Measurements from ENCODE around the gene CCDC152.

Gene CCDC152

DNA sequence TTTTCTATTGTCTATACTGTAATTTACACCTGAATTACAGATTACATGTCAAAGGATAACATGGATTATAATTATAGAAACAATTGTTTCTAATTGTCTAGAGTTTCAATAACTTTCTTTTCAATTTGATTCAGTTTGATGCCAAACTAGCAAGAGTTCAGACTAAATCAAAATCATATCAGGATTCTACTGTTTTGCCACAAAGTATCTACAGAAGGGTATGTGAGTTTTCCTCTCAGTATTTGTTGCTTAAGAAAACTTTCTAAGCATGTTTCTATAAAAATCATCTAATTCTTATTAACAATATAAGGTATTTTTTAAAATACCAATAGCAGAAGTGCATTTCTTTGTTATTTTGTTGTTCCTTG lies 42.6 kb downstream of the CCDC152 start:
- no peak overlapping the region for H3K27ac ChIP-seq (ENCODE audit: low read depth, low read length)
- no peaks in the 10 kb centered on the region for H3K79me1 ChIP-seq (ENCODE audit: low read length)
- H3K27me3 ChIP-seq (ENCODE audit: insufficient read depth, low read length, poor library complexity) = no peaks in the 10 kb centered on the region
- H3K9ac ChIP-seq (ENCODE audit: low read length) = no peak overlapping the region
- H4K5ac ChIP-seq (ENCODE audit: low read length) = no peak overlapping the region
- no peak overlapping the region for H3K4ac ChIP-seq (ENCODE audit: low read depth, low read length)
- H3K4me3 ChIP-seq (ENCODE audit: low read length) = no peak overlapping the region
- H2BK120ac ChIP-seq (ENCODE audit: low read depth, low read length) = no peak overlapping the region
- no peak overlapping the region for H3K56ac ChIP-seq (ENCODE audit: low read length)
- no peaks in the 10 kb centered on the region for H3K4me1 ChIP-seq (ENCODE audit: control insufficient read depth, low read depth, low read length)
- H3K79me2 ChIP-seq (ENCODE audit: control insufficient read depth, insufficient read depth, low read length) = no peaks in the 10 kb centered on the region
- no peak overlapping the region for H2AK5ac ChIP-seq (ENCODE audit: low read length)
- H3K23ac ChIP-seq (ENCODE audit: low read length) = no peak overlapping the region
- no peak overlapping the region for H2BK15ac ChIP-seq (replicated peaks; ENCODE audit: low read depth)
- no peak overlapping the region for H4K8ac ChIP-seq (ENCODE audit: low read depth, low read length)
- no peaks in the 10 kb centered on the region for H3K36me3 ChIP-seq (ENCODE audit: control insufficient read depth, insufficient read depth, low read length)
- no peak overlapping the region for H3K18ac ChIP-seq (ENCODE audit: low read length)
- H3K4me2 ChIP-seq (ENCODE audit: low read length) = no peak overlapping the region
- H2BK5ac ChIP-seq (ENCODE audit: low read length) = no peak overlapping the region
- DNase-seq = no peak

DNA sequence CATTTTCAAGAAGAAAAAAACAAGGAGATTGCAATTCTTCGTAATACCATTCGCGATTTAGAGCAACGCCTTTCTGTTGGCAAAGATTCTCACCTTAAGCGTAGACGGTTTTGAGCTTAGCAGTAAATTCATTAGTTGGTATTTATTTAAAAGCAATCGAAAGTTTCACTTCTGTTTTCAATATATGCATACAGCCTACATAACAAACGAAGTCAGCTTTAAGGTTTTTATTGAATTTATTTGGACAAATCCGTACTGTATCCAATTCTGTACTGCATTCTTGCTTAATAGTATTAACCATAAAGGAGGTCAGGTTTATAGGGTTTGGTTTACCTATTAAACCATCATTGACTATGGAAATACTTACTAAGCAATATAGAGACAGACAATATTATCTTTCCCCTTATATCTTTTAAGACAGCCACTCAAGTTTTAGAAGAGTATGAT lies 43.1 kb downstream of the CCDC152 start:
- H3K79me1 ChIP-seq (ENCODE audit: low read length) = no peaks in the 10 kb centered on the region
- no peak overlapping the region for H4K5ac ChIP-seq (ENCODE audit: low read length)
- H3K56ac ChIP-seq (ENCODE audit: low read length) = no peak overlapping the region
- no peak overlapping the region for H3K4me3 ChIP-seq (ENCODE audit: low read length)
- DNase-seq = no peak
- H3K18ac ChIP-seq (ENCODE audit: low read length) = no peak overlapping the region
- H3K4ac ChIP-seq (ENCODE audit: low read depth, low read length) = no peak overlapping the region
- H2AK5ac ChIP-seq (ENCODE audit: low read length) = no peak overlapping the region
- no peak overlapping the region for H3K9ac ChIP-seq (ENCODE audit: low read length)
- no peaks in the 10 kb centered on the region for H3K36me3 ChIP-seq (ENCODE audit: control insufficient read depth, insufficient read depth, low read length)
- H3K79me2 ChIP-seq (ENCODE audit: control insufficient read depth, insufficient read depth, low read length) = no peaks in the 10 kb centered on the region
- H3K23ac ChIP-seq (ENCODE audit: low read length) = no peak overlapping the region
- no peak overlapping the region for H4K8ac ChIP-seq (ENCODE audit: low read depth, low read length)
- H3K27me3 ChIP-seq (ENCODE audit: insufficient read depth, low read length, poor library complexity) = no peaks in the 10 kb centered on the region
- no peak overlapping the region for H3K4me2 ChIP-seq (ENCODE audit: low read length)
- no peak overlapping the region for H2BK15ac ChIP-seq (replicated peaks; ENCODE audit: low read depth)
- no peak overlapping the region for H2BK120ac ChIP-seq (ENCODE audit: low read depth, low read length)
- WGBS (ENCODE audit: extremely low coverage, insufficient coverage, low lambda C conversion rate) = no CpG with 5 or more reads among the region's 9 CpGs
- H3K4me1 ChIP-seq (ENCODE audit: control insufficient read depth, low read depth, low read length) = no peaks in the 10 kb centered on the region
- no peak overlapping the region for H2BK5ac ChIP-seq (ENCODE audit: low read length)
- no peak overlapping the region for H3K27ac ChIP-seq (ENCODE audit: low read depth, low read length)

DNA sequence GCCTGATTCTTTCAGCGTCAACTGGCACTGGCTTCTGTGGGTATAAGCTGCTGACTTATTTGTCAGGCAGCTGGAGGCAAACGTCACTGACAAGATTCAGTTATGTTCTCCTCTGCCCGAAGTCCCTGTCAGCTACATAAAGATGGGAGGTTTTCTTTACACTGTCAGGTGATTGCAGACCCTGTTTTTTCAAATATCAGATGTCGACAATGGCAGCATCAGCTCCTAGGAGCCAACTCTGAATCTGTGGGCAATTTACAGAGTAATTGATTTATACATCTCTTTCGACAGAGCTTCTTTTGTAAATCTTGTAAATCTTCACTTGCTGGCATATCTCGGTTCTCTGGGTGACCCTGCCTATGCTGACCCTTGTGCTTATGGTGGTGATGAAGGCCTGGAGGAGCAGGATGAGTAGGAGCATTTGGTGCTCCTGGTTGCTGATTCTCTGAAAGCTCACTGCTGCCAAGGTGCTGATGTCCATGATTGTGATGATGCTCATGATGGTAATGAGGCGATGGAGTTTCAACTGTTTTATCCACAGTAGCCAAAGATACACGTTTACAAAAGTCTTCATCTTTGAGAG lies 44.2 kb downstream of the CCDC152 start:
- no peak for DNase-seq
- no peak overlapping the region for H3K4me2 ChIP-seq (ENCODE audit: low read length)
- no peak overlapping the region for H3K4ac ChIP-seq (ENCODE audit: low read depth, low read length)
- no peak overlapping the region for H3K9ac ChIP-seq (ENCODE audit: low read length)
- H3K56ac ChIP-seq (ENCODE audit: low read length) = no peak overlapping the region
- no peak overlapping the region for H2BK15ac ChIP-seq (replicated peaks; ENCODE audit: low read depth)
- no peak overlapping the region for H2AK5ac ChIP-seq (ENCODE audit: low read length)
- H3K4me1 ChIP-seq (ENCODE audit: control insufficient read depth, low read depth, low read length) = no peaks in the 10 kb centered on the region
- H4K8ac ChIP-seq (ENCODE audit: low read depth, low read length) = no peak overlapping the region
- no peak overlapping the region for H4K5ac ChIP-seq (ENCODE audit: low read length)
- no peak overlapping the region for H2BK120ac ChIP-seq (ENCODE audit: low read depth, low read length)
- H3K23ac ChIP-seq (ENCODE audit: low read length) = no peak overlapping the region
- H3K36me3 ChIP-seq (ENCODE audit: control insufficient read depth, insufficient read depth, low read length) = no peaks in the 10 kb centered on the region
- H3K27ac ChIP-seq (ENCODE audit: low read depth, low read length) = no peak overlapping the region
- H3K79me2 ChIP-seq (ENCODE audit: control insufficient read depth, insufficient read depth, low read length) = no peaks in the 10 kb centered on the region
- H3K18ac ChIP-seq (ENCODE audit: low read length) = no peak overlapping the region
- H2BK5ac ChIP-seq (ENCODE audit: low read length) = no peak overlapping the region
- WGBS (ENCODE audit: extremely low coverage, insufficient coverage, low lambda C conversion rate) = no CpG with 5 or more reads among the region's 8 CpGs
- H3K27me3 ChIP-seq (ENCODE audit: insufficient read depth, low read length, poor library complexity) = no peaks in the 10 kb centered on the region
- H3K79me1 ChIP-seq (ENCODE audit: low read length) = no peaks in the 10 kb centered on the region
- H3K4me3 ChIP-seq (ENCODE audit: low read length) = no peak overlapping the region

DNA sequence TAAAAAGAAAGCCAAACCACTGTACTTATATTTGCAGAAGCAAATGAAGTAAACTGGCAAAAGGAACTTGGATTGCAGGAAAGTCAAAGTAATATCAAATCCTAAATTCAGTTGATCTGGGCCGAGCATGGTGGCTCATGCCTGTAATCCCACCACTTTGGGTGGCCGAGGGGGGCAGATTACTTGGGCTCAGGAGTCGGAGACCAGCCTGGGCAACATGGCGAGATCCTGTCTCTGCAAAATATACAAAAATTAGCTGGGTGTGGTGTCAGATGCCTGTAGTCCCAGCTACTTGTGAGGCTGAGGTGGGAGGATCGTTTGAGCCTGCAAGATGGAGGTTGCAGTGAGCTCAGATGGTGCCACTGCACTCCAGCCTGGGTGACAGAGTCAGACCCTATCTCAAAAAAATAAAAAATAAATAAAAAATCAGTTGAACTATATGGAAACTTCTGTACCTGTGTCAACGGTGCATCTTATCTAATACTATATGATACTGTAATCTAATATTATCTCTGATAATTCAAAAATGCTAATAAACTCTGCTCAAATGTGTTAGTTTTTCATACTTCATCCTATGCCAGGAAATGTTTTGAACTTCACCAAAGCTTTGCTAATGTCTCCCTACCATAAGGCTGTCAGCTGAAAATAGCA lies 45.0 kb downstream of the CCDC152 start:
- Histone ChIP-seq H2AK5ac (ENCODE audit: low read length) (no peak overlapping the region), H3K18ac (ENCODE audit: low read length) (no peak overlapping the region), H3K79me1 (ENCODE audit: low read length) (no peaks in the 10 kb centered on the region), H4K8ac (ENCODE audit: low read depth, low read length) (no peak overlapping the region), H3K27me3 (ENCODE audit: insufficient read depth, low read length, poor library complexity) (no peaks in the 10 kb centered on the region), H3K27ac (ENCODE audit: low read depth, low read length) (no peak overlapping the region), H3K9ac (ENCODE audit: low read length) (no peak overlapping the region), H2BK120ac (ENCODE audit: low read depth, low read length) (no peak overlapping the region), H2BK5ac (ENCODE audit: low read length) (no peak overlapping the region), H3K4ac (ENCODE audit: low read depth, low read length) (no peak overlapping the region), H2BK15ac (replicated peaks; ENCODE audit: low read depth) (no peak overlapping the region), H3K36me3 (ENCODE audit: control insufficient read depth, insufficient read depth, low read length) (no peaks in the 10 kb centered on the region), H4K5ac (ENCODE audit: low read length) (no peak overlapping the region), H3K4me1 (ENCODE audit: control insufficient read depth, low read depth, low read length) (no peaks in the 10 kb centered on the region), H3K23ac (ENCODE audit: low read length) (no peak overlapping the region), H3K4me2 (ENCODE audit: low read length) (no peak overlapping the region), H3K4me3 (ENCODE audit: low read length) (no peak overlapping the region), H3K79me2 (ENCODE audit: control insufficient read depth, insufficient read depth, low read length) (no peaks in the 10 kb centered on the region), H3K56ac (ENCODE audit: low read length) (no peak overlapping the region)
- no peak for DNase-seq
- WGBS (ENCODE audit: extremely low coverage, insufficient coverage, low lambda C conversion rate) = no CpG with 5 or more reads among the region's 6 CpGs

DNA sequence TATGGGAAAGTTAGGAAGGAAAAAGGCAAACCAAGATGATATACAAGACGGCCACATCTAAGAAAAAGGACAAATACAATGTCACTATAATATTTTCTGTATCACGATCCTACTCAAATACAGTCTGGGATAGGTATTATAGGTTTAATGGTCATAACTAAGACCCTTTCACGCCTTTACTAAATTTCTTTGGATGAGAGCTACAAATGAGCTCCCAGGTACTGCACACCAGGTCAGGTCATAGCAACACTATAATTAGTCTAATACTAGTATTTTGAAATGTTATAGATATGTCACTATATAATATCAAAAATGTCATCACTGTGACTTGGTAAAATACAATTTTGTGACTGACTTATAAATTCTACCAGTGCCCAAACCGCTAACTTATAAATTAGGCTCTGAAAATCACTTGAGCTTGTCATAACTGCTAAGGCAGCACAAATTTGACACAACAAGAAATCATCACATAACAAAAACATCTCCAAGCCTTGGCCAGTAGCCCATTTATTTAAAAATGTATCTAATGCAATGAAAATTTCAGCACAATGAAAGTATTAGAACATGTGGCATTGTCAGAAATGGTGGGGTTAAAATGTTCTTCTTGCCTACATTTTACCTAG lies 48.2 kb downstream of the CCDC152 start:
- Histone ChIP-seq H3K18ac (ENCODE audit: low read length) (no peak overlapping the region), H3K56ac (ENCODE audit: low read length) (no peak overlapping the region), H4K5ac (ENCODE audit: low read length) (no peak overlapping the region), H2AK5ac (ENCODE audit: low read length) (no peak overlapping the region), H3K4ac (ENCODE audit: low read depth, low read length) (no peak overlapping the region), H3K79me2 (ENCODE audit: control insufficient read depth, insufficient read depth, low read length) (no peaks in the 10 kb centered on the region), H3K27ac (ENCODE audit: low read depth, low read length) (no peak overlapping the region), H3K4me3 (ENCODE audit: low read length) (no peak overlapping the region), H3K27me3 (ENCODE audit: insufficient read depth, low read length, poor library complexity) (no peaks in the 10 kb centered on the region), H2BK15ac (replicated peaks; ENCODE audit: low read depth) (no peak overlapping the region), H4K8ac (ENCODE audit: low read depth, low read length) (no peak overlapping the region), H3K9ac (ENCODE audit: low read length) (no peak overlapping the region), H3K4me2 (ENCODE audit: low read length) (no peak overlapping the region), H3K79me1 (ENCODE audit: low read length) (no peaks in the 10 kb centered on the region), H3K4me1 (ENCODE audit: control insufficient read depth, low read depth, low read length) (no peaks in the 10 kb centered on the region), H2BK5ac (ENCODE audit: low read length) (no peak overlapping the region), H2BK120ac (ENCODE audit: low read depth, low read length) (no peak overlapping the region), H3K23ac (ENCODE audit: low read length) (no peak overlapping the region), H3K36me3 (ENCODE audit: control insufficient read depth, insufficient read depth, low read length) (no peaks in the 10 kb centered on the region)
- DNase-seq = no peak
- WGBS (ENCODE audit: extremely low coverage, insufficient coverage, low lambda C conversion rate) = no CpG with 5 or more reads among the region's 4 CpGs
